ENCODE data around the gene FBXL17. TPM values are rescaled to one million over a fixed set of nuclear protein-coding genes. Genes with fewer than 3 reads are reported as not detected.

FBXL17 gene
- total and polyA plus RNA-seq, 9 of the 15 experiments (the other 6 are each of a cell fraction or from before 2014, with no cell fraction given) = 0.32 to 5.4 (median 1.8) TPM

DNA sequence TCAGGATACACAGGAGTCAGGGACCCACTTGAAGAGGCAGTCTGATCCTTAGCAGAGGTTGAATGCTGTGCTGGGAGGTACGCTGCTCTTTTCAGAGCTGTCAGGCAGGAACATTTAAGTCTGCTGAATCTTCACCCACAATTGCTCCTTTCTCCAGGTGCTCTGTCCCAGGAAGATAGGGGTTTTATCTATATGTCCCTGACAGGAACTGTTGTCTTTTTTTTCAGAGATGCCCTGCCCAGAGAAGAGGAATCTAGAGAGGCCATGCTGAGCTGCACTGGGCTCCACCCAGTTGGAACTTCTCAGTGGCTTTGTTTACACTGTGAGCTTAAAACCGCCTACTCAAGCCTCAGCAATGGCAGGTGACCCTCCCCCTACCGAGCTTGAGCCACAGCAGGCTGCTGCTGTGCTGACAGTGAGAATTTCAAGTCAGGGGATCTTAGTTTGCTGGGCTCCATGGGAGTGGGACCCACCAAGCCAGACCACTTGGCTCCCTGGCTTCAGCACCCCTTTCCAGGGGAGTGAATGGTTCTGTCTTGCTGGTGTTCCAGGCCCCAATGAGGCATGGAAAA, 169.0 kb downstream of the FBXL17 start (continued):
- TF ChIP-seq, protein P1, sequence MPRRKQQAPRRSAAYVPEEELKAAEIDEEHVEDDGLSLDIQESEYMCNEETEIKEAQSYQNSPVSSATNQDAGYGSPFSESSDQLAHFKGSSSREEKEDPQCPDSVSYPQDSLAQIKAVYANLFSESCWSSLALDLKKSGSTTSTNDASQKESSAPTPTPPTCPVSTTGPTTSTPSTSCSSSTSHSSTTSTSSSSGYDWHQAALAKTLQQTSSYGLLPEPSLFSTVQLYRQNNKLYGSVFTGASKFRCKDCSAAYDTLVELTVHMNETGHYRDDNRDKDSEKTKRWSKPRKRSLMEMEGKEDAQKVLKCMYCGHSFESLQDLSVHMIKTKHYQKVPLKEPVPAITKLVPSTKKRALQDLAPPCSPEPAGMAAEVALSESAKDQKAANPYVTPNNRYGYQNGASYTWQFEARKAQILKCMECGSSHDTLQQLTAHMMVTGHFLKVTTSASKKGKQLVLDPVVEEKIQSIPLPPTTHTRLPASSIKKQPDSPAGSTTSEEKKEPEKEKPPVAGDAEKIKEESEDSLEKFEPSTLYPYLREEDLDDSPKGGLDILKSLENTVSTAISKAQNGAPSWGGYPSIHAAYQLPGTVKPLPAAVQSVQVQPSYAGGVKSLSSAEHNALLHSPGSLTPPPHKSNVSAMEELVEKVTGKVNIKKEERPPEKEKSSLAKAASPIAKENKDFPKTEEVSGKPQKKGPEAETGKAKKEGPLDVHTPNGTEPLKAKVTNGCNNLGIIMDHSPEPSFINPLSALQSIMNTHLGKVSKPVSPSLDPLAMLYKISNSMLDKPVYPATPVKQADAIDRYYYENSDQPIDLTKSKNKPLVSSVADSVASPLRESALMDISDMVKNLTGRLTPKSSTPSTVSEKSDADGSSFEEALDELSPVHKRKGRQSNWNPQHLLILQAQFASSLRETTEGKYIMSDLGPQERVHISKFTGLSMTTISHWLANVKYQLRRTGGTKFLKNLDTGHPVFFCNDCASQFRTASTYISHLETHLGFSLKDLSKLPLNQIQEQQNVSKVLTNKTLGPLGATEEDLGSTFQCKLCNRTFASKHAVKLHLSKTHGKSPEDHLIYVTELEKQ (CRISPR knock-in tag; IDR thresholded peaks at IDR 0.05) = no peak
- no peak for TF ChIP-seq SMARCC2 (IDR thresholded peaks at IDR 0.05; ENCODE audit: low read depth)
- TF ChIP-seq ZNF75A (CRISPR knock-in tag; IDR thresholded peaks at IDR 0.05) = no peak
- no peak for TF ChIP-seq SMAD1 (IDR thresholded peaks at IDR 0.05; ENCODE audit: low read depth, low read length, partially characterized antibody)
- TF ChIP-seq, protein P2, sequence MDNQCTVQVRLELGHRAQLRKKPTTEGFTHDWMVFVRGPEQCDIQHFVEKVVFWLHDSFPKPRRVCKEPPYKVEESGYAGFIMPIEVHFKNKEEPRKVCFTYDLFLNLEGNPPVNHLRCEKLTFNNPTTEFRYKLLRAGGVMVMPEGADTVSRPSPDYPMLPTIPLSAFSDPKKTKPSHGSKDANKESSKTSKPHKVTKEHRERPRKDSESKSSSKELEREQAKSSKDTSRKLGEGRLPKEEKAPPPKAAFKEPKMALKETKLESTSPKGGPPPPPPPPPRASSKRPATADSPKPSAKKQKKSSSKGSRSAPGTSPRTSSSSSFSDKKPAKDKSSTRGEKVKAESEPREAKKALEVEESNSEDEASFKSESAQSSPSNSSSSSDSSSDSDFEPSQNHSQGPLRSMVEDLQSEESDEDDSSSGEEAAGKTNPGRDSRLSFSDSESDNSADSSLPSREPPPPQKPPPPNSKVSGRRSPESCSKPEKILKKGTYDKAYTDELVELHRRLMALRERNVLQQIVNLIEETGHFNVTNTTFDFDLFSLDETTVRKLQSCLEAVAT (IDR thresholded peaks at IDR 0.05) = no peak
- no peak for TF ChIP-seq ZNF165 (CRISPR knock-in tag; IDR thresholded peaks at IDR 0.05; ENCODE audit: borderline replicate concordance)
- TF ChIP-seq KHSRP (IDR thresholded peaks at IDR 0.05) = no peak
- no peak for TF ChIP-seq SP1 (CRISPR knock-in tag; IDR thresholded peaks at IDR 0.05)
- TF ChIP-seq SRSF1 (IDR thresholded peaks at IDR 0.05; ENCODE audit: low read depth, low read length) = no peak
- TF ChIP-seq, protein P3, sequence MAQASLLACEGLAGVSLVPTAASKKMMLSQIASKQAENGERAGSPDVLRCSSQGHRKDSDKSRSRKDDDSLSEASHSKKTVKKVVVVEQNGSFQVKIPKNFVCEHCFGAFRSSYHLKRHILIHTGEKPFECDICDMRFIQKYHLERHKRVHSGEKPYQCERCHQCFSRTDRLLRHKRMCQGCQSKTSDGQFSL (CRISPR knock-in tag; IDR thresholded peaks at IDR 0.05) = no peak
- TF ChIP-seq, protein P3 (tag; IDR thresholded peaks at IDR 0.05) = no peak
- TF ChIP-seq ARID1B (IDR thresholded peaks at IDR 0.05) = peak; percentile 49
- no peak for TF ChIP-seq RCOR1 (IDR thresholded peaks at IDR 0.05; ENCODE audit: borderline replicate concordance in 1 of 2, low read depth in 2 of 2, low read length in 2 of 2)
- TF ChIP-seq ZNF780A (CRISPR knock-in tag; IDR thresholded peaks at IDR 0.05) = no peak
- TF ChIP-seq DMBX1 (CRISPR knock-in tag; IDR thresholded peaks at IDR 0.05; ENCODE audit: borderline replicate concordance) = no peak
- TF ChIP-seq, protein P4, sequence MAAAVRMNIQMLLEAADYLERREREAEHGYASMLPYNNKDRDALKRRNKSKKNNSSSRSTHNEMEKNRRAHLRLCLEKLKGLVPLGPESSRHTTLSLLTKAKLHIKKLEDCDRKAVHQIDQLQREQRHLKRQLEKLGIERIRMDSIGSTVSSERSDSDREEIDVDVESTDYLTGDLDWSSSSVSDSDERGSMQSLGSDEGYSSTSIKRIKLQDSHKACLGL (CRISPR knock-in tag; IDR thresholded peaks at IDR 0.05; ENCODE audit: borderline replicate concordance, poor library complexity, severe bottlenecking) = no peak
- no peak for TF ChIP-seq SNRNP70 (optimal IDR thresholded peaks at IDR 0.05; ENCODE audit: low read depth, low read length)
- peak; percentile 75 for TF ChIP-seq GATA2 (CRISPR knock-in tag; IDR thresholded peaks at IDR 0.05)
- TF ChIP-seq, protein P5, sequence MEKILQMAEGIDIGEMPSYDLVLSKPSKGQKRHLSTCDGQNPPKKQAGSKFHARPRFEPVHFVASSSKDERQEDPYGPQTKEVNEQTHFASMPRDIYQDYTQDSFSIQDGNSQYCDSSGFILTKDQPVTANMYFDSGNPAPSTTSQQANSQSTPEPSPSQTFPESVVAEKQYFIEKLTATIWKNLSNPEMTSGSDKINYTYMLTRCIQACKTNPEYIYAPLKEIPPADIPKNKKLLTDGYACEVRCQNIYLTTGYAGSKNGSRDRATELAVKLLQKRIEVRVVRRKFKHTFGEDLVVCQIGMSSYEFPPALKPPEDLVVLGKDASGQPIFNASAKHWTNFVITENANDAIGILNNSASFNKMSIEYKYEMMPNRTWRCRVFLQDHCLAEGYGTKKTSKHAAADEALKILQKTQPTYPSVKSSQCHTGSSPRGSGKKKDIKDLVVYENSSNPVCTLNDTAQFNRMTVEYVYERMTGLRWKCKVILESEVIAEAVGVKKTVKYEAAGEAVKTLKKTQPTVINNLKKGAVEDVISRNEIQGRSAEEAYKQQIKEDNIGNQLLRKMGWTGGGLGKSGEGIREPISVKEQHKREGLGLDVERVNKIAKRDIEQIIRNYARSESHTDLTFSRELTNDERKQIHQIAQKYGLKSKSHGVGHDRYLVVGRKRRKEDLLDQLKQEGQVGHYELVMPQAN (IDR thresholded peaks at IDR 0.05; ENCODE audit: borderline replicate concordance) = no peak

Measured in K562 (cell line).